Kidney epithelial cell (primary cell): ENCODE results near the gene STARD8. TPM values are rescaled to one million over a fixed set of nuclear protein-coding genes. Genes with fewer than 3 reads are reported as not detected.

Source experiments
- DNase-seq: peaks from one replicate; pipeline ENCODE4 v3.0.0-alpha.2; 2010; ENCODE audit warnings: low read depth
- H3K27me3 ChIP-seq: 2 replicates; pipeline ENCODE4 v1.6.0; 2011; ENCODE audit warnings: low read length; ENCODE audit not compliant: control insufficient read depth, insufficient read depth
- H3K36me3 ChIP-seq: 2 replicates; pipeline ENCODE4 v1.5.1; 2011; ENCODE audit warnings: low read length; ENCODE audit not compliant: control insufficient read depth, insufficient read depth
- H3K4me3 ChIP-seq: 2 replicates; pipeline ENCODE4 v1.5.1; 2011; ENCODE audit warnings: low read depth, mild to moderate bottlenecking, control low read depth, low read length
- total RNA-seq: library from RNA; depleted of rRNA; stranded (reverse); fragments of >200 nt; gene quantifications from 2 replicates; pipeline ENCODE4 v1.2.3, GENCODE V29; 2015
- TF ChIP-seq, protein P1 (sequence below): IDR thresholded peaks from 2 replicates; pipeline ENCODE4 v1.5.1; 2011; ENCODE audit warnings: mild to moderate bottlenecking, moderate library complexity, low read length, control low read depth, inconsistent platforms; ENCODE audit not compliant: insufficient read depth, poor library complexity, severe bottlenecking

The STARD8 gene
- total RNA-seq, 1 donor from 2014 or later: 1.8 TPM

DNA sequence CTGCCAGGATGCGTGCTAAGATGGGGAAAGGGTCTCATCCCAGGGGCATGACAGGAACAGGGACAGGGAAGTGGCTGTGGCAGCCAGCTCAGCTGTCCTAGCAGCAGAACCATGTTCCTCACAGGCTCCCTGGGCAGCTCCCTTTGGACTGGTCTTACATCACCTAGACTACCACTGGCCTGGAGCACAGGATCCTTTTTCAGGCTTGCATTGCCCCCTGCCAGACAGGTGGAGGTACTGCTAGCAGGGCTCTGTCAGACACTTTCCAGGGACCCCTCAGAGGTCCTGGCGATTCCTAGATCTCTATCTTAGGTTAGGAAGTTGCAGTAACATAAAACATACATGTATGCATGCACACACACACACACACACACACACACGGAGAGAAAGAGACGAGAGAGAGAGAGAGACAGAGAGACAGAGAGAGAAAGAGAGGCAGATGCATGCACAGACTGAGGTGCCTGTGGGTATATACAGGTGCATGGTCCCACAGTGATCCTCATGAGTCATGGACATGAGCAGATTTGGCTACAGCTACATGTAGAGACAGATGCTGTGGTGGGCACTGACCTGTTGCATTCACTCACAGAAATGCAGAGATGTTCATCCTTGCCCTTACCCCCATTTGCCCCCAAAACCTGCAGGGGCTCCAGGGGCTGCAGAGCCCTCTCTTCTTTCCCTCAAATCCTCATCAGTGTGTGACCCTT, 63.6 kb downstream of the STARD8 start:
- no peak for DNase-seq
- no peaks in the 10 kb centered on the region for H3K27me3 ChIP-seq
- H3K36me3 ChIP-seq: no peaks in the 10 kb centered on the region
- TF ChIP-seq, protein P1, sequence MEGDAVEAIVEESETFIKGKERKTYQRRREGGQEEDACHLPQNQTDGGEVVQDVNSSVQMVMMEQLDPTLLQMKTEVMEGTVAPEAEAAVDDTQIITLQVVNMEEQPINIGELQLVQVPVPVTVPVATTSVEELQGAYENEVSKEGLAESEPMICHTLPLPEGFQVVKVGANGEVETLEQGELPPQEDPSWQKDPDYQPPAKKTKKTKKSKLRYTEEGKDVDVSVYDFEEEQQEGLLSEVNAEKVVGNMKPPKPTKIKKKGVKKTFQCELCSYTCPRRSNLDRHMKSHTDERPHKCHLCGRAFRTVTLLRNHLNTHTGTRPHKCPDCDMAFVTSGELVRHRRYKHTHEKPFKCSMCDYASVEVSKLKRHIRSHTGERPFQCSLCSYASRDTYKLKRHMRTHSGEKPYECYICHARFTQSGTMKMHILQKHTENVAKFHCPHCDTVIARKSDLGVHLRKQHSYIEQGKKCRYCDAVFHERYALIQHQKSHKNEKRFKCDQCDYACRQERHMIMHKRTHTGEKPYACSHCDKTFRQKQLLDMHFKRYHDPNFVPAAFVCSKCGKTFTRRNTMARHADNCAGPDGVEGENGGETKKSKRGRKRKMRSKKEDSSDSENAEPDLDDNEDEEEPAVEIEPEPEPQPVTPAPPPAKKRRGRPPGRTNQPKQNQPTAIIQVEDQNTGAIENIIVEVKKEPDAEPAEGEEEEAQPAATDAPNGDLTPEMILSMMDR: peak; percentile 69
- H3K4me3 ChIP-seq: no peak overlapping the region

DNA sequence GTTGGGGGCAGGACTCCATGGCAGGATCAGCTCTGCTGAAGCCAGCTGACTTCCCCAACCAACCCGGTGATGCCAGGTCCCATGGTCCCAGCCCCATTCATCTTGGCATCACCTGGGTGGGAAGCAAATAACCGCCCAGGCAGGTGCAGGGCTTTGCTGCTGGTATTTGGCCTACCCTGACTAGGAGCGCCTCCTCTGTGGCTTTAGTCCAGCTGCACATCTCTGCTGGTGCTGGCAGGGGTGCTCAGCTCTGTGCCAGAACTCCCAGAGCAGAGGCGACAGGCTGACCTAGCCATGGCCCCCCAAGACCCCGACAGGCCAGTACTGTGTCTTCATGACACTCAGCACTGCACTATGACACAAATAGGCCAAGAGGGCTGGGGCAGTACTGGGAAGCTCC, 64.4 kb downstream of the STARD8 start:
- DNase-seq: no peak
- TF ChIP-seq, protein P1: no peak
- no peak overlapping the region for H3K4me3 ChIP-seq
- no peaks in the 10 kb centered on the region for H3K27me3 ChIP-seq
- no peaks in the 10 kb centered on the region for H3K36me3 ChIP-seq

DNA sequence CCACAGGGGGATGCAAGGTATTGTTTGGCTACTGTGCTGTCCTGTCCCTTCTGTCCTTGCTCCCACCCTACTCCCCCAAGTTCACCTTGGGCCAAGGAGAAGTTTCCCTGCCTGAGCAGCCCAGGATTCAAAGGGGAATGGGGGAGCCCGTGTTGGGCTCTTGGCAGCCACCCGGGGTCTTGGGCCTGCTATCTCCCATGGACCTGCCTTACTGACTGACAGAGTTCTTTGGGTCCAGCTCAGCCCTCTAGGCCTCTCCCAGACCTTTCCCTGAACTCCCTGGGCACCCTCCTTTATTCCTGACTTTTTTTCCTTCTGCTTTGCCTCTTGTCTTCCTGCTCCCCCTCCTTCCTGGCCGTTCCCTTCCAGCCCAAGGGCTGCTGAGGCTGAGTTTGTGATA, 67.4 kb downstream of the STARD8 start:
- H3K36me3 ChIP-seq: no peaks in the 10 kb centered on the region
- no peaks in the 10 kb centered on the region for H3K27me3 ChIP-seq
- TF ChIP-seq, protein P1: no peak
- no peak overlapping the region for H3K4me3 ChIP-seq
- no peak for DNase-seq

DNA sequence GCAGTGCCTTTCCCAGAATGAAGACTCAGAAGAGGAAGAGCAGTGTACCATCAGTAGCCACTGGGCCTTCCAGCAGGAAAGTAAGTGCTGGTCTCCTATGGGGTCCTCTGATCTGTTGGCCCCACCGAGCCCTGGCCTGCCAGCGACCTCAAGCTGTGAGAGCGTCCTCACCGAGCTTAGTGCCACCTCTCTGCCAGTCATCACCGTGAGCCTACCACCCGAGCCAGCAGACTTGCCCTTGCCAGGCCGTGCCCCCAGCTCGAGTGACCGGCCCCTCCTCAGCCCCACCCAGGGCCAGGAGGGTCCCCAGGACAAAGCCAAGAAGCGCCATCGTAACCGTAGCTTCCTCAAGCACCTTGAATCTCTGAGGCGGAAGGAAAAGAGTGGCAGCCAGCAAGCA, 69.7 kb downstream of the STARD8 start:
- H3K4me3 ChIP-seq: no peak overlapping the region

DNA sequence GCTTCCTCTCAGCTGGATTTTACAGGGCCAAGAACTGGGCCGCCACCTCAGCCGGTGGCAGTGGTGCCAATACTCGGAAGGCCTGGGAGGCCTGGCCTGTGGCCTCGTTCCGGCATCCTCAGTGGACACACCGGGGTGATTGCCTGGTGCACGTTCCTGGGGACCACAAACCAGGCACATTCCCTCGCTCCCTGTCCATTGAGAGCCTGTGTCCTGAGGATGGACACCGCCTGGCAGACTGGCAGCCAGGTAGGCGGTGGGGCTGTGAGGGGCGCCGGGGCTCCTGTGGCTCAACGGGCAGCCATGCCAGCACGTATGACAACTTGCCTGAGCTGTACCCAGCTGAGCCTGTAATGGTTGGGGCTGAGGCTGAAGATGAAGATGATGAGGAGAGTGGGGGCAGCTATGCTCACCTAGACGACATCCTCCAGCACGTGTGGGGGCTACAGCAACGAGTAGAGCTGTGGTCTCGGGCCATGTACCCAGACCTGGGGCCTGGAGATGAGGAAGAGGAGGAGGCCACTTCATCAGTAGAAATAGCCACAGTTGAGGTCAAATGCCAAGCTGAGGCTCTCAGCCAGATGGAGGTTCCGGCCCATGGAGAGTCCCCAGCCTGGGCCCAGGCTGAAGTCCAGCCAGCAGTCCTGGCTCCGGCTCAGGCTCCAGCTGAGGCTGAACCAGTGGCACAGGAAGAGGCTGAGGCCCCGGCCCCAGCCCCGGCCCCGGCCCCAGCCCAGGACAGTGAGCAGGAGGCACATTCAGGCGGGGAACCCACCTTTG, 70.4 kb downstream of the STARD8 start:
- Histone ChIP-seq H3K27me3 (no peaks in the 10 kb centered on the region), H3K4me3 (no peak overlapping the region), H3K36me3 (no peaks in the 10 kb centered on the region)
- TF ChIP-seq, protein P1: no peak
- DNase-seq: no peak

More for the DNA sequence above, 69.7 kb downstream of the STARD8 start:
- Histone ChIP-seq H3K27me3 (no peaks in the 10 kb centered on the region), H3K36me3 (no peaks in the 10 kb centered on the region)
- TF ChIP-seq, protein P1: no peak
- DNase-seq: no peak
